Gastrocnemius medialis (tissue), 4 donors: ENCODE data around the gene EGR1.

Source experiments
- CTCF ChIP-seq, 5 experiments: fragments of 450-650 bp in 3 of 5; fragments of 200-600 bp in 2 of 5; sonication (generic) in 2 of 5; IDR thresholded peaks in 4 of 5; conservative IDR thresholded peaks in 1 of 5; 1 replicate in 4 of 5; 2 replicates in 1 of 5; pipeline ENCODE4 v1.5.1; 2016 to 2019; ENCODE audit warnings: antibody characterized with exemption in 5 of 5, mild to moderate bottlenecking in 3 of 5, moderate library complexity in 3 of 5
- POLR2A ChIP-seq, 2 donors: fragments of 450-650 bp; IDR thresholded peaks; one replicate each; pipeline ENCODE4 v1.6.1; 2017; ENCODE audit warnings: antibody characterized with exemption in 2 of 2, mild to moderate bottlenecking in 2 of 2, moderate library complexity in 2 of 2

GRCh38 chr5:138438724-138439476, 26.4 kb upstream of the EGR1 start, which contains the start of gene REEP2:
- TF ChIP-seq CTCF (IDR thresholded peaks at IDR 0.05 in 4 of 5, conservative IDR thresholded peaks at IDR 0.05 in 1 of 5) (no peak), POLR2A (IDR thresholded peaks at IDR 0.05) (no peak)
